HG03045 (cell line): ENCODE results near the gene FAIM.
"Not testable (repeated sequence)": the region's sequence is repeated elsewhere in the genome, so short reads cannot be mapped to it uniquely, and the experiment has no call there.

Experiments
- ATAC-seq: cut with Tn5 transposase; IDR thresholded peaks from one replicate; pipeline ENCODE4 v1.9.1; 2021; ENCODE audit warnings: mild to moderate bottlenecking, moderate library complexity; ENCODE audit not compliant: unreplicated experiment

Gene FAIM

DNA sequence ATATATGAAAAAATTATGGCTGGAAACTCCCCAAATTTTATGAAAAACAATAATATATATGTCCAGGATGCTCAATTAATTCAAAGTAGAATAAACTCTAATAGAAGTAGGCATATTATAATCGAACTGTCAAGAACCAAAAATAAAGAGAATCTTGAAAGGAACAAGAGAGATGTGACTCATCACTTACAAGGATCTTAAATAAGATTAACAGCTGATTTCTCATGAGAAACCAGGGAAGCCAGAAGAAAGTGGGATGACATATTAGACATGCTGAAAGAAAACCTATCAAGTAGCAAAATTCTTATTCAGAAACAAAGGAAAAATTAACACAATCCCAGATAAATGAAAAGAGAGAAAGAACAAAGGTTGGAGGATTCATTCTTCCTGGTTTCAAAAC lies 66.8 kb downstream of the FAIM start:
- ATAC-seq, result no peak

DNA sequence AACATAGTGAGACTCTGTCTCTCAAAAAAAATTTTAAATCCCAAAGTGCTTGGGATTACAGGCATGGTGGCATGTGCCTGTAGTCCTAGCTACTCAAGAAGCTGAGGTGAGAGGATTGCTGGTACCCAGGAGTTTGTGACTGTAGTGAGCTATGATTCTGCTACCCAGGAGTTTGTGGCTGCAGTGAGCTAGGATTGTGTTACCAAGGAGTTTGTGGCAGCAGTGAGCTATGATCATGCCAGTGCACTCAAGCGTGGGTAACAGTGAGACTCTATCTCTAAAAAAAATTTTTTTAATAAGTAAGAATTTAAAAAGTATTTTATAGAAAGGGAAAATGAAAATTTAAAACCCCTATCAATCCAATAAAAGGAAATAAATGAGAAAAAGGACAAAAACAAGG lies 69.5 kb downstream of the FAIM start:
- ATAC-seq, result no peak

DNA sequence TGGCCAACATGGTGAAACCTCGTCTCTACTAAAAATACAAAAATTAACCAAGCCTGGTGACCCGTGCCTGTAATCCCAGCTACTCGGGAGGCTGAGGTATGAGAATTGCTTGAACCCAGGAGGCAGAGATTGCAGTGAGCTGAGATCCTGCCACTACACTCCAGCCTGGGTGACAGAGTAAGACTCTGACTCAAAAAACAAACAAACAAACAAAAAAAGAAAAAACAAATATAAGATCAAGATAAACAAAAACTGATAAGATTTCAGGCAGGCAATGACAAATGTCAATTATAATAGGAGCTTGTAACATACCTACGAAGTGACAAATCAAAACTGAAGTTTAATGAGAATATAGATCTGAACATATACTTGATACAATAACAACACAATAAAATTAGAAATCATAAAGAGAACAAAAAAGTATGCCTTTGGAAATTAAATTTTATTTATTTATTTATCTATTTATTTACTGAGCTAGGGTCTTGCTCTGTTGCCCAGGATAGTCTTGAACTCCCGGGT lies 70.4 kb downstream of the FAIM start:
- no peak for ATAC-seq

DNA sequence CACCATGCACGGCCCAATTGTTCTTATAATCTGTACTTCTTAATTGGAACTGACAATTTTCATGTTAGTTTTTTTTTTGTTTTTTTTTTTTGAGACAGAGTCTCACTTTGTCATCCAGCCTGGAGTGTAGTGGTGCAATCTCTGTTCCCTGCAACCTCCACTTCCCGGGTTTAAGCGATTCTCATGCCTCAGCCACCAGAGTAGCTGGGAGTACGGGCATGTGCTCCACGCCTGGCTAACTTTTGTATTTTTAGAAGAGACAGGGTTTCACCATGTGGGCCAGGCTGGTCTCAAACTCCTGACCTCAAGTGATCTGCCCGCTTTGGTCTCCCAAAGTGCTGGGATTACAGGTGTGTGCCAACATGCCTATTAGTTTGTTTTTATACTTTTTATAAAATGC lies 72.4 kb downstream of the FAIM start:
- not testable (repeated sequence) for ATAC-seq

DNA sequence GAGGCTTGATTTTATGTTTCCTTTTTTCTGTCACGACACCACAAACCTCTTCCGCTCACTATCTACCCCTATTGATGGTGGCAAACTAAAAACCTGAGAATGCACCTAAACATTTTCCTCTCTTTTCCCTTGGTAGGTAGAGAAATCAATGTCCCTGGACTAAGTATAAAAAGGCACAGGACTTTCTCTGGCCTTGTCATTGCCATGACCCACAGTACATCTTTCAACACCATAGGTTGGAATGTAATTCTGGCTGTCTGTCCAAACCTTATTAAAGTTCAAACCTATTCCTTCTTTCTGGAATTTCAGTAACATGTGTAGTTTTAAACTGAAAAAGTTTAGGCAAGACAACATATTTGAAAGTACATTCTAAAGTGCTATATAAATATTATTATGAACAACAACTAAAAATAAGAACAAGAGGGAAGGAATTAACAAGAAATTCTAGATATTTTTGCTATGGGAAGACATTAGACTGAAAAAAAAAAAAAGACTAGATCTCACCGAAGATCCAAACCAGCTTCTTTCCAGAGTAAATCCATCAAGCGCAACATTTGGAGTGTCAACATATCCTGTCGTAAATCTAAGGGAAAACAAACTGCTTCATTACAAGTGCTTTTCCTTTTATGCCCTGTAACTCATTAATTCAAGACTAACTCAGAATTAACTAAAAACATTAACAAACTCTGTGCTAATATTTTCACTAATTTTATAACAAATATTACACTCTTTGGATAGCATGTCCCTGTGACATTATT lies 73.1 kb downstream of the FAIM start:
- ATAC-seq, result no peak

DNA sequence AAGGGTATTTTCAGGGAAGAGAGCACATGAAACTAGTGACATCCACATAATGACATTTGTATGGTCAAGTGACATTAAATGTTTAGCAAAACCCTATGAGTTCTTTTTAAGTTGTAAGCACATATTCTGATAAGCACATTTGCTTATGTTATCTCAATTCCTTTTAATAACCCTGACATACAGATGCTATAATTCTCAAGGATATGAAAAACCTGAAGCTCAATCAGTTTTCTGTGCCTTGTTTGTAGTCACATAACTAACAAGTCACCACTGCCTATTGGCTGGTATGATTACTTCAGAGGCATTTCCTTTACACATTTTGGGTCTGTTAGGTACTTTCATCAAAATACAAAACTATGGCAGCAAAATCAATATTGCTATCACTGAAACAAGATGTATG lies 74.1 kb downstream of the FAIM start:
- ATAC-seq, result no peak
